DMS 273 (cell line): ENCODE results near the gene TRIM9.

ENCODE experiments used
- DNase-seq: peaks from one replicate; lab custom pipeline; 2025; ENCODE audit not compliant: unreplicated experiment; lab: John Stamatoyannopoulos, UW

TRIM9 gene

GRCh38 chr14:50937800-50938199, 157.1 kb downstream of the TRIM9 start:
- DNase-seq: no peak

- DNase-seq: no peak
These were observed 157.6 kb downstream of the TRIM9 start for GRCh38 chr14:50937325-50937724.

GRCh38 chr14:50936882-50937281, 158.0 kb downstream of the TRIM9 start:
- DNase-seq: no peak

GRCh38 chr14:50936016-50936340, 158.9 kb downstream of the TRIM9 start:
- DNase-seq: no peak

DNA sequence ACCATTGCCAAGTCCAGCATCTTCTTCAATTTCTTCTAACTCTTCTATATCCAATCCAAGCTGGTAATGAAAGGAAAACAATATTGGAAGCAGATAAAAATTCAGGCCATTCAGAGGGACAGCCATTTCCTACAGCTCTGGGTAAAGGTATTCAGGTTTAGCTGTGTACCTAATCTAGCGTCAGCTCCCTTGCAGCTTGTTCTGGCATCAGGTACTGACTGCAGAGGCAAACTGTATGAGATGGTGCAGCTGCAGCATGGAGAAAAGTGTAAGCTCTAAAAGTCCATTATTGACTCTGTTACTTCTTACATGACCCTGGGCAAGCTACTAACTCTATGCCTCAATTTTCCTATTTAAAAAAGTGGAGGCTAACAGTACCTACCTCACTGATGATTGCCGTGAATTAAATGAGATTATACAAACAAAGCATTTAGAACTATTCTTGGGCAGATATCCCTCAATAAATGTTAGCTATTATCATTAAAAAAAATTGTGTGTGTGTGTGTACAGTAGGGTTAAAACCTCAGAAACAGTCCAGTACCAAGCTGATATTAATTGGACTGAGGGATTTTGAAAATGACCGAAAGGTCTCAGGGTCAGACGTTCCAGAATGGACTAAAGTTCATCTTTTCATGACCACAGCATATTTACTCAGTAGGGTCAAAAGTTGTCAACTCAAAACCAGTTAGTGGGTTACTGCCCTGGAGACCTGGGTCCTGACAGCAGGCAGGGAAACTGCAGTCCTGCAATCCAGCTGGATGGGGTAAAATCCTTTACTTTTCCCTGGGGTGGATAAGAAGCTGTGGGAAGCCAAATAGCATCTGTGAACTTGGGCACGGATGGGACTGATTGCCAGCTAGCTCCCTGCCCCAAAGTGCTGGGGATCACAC, 159.5 kb downstream of the TRIM9 start:
- DNase-seq: no peak

- no peak for DNase-seq
These were observed 162.1 kb downstream of the TRIM9 start for GRCh38 chr14:50932592-50933495.

DNA sequence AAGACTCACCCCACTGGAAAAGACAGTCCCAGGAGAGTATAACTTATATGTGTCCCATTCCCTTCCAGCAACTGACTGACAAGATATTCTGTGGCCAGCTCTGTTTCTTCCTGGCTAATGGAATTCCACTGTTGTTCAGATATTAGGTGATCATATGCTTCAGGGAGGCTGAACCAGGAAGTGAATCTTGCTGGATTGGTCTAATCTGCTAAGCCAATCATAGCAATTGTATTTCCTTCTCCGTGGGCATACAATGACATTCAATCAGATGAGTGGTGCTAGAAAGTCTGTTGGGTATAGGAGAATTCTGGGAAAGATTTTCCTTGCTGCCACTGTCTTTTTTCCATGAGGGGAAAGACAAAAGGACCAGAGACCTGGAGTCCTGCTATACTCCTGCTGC, 162.7 kb downstream of the TRIM9 start:
- DNase-seq: no peak

DNA sequence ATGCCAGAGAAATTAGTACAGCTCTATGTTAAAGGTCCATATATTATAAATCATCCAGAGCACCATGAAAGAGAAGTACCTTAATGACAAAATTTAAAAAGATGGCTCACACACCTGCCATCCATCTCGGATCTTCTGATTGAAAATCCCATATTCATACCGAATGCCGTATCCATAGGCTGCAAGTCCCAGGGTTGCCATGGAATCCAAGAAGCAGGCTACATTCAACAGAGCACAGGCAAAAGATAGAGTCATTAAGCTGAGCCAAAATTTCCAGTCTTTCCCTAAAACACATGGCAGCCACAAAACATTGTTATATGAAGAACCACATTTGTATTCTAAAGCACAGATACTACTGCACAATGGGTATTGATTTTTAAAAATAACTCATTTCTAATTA, 163.3 kb downstream of the TRIM9 start:
- no peak for DNase-seq

GRCh38 chr14:50929506-50929905, 165.4 kb downstream of the TRIM9 start:
- no peak for DNase-seq

DNA sequence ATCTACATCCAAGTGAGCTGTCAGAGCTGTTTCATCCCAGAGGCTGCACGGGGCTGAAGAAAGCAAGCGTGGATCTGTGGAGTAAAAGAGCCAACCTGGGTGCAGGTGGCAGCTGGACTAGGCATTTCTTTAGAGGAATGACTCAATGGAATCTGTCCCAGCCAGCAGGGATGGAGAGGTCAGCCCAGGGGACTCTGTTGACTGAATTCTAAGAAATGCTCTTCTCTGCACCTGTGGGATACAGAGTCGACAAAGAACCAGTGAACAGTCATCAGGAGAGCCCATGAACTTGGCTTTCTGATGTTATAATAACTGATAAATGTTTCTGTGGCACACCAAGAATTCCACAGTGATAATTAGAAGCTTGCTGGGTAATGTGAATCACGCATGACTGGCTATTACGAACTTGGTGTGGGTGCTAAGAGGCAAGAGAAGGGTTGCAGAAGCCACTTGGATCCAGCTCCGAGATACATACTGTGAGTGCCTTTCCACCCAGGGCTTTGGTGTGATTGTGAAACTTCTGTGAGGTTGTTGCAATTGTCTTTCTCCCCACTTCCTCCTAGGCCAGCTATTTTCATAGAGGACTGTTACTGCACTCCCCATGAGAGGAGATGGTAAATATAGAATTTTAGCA, 166.8 kb downstream of the TRIM9 start:
- no peak for DNase-seq

DNA sequence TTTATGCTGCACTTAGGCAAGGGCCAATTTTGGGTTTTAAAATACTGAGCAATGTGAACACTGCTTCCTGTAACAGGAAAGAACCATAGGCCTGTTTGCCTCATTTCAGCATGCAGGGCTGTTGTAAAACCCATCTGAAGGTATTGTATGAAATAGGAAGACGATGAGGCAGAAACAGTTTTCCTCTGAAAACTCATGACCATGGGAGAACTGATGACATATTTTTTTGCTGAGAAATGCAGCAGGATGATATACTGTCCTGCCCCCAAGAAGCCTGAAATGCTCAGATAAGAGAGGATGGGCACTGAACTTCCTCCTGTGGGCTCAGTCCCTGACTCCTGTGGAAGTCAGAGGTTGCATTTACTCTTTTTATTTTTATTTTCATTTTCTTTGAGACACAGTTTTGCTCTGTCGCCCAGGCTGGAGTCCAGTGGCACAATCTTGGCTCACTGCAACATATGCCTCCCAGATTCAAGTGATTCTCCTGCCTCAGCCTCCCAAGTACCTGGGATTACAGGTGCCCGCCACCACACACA, 168.0 kb downstream of the TRIM9 start:
- DNase-seq: no peak
